Chondrocyte (in vitro differentiated cells): ENCODE data around the gene TMPRSS6. TPM values are rescaled to one million over a fixed set of nuclear protein-coding genes. Genes with fewer than 3 reads are reported as not detected.

Source experiments
- DNase-seq: peaks from one replicate; pipeline ENCODE4 v3.0.0; 2021; ENCODE audit warnings: mixed read lengths, low spot score
- H3K27ac Mint-ChIP-seq: one replicate; pipeline ENCODE4 v1.8.0; 2021; ENCODE audit warnings: mild to moderate bottlenecking, moderate library complexity, mixed read lengths; ENCODE audit not compliant: unreplicated experiment
- H3K27me3 Mint-ChIP-seq: 2 replicates; pipeline ENCODE4 v1.8.0; 2021; ENCODE audit warnings: low read depth, mixed read lengths
- H3K36me3 Mint-ChIP-seq: 2 replicates; pipeline ENCODE4 v1.8.0; 2021; ENCODE audit warnings: low read depth, mixed read lengths
- H3K4me1 Mint-ChIP-seq: 2 replicates; pipeline ENCODE4 v1.8.0; 2021; ENCODE audit warnings: low read depth, mild to moderate bottlenecking, mixed read lengths
- H3K4me3 Mint-ChIP-seq: one replicate; pipeline ENCODE4 v1.8.0; 2021; ENCODE audit warnings: mild to moderate bottlenecking, moderate library complexity, mixed read lengths; ENCODE audit not compliant: unreplicated experiment
- H3K9me3 Mint-ChIP-seq: 2 replicates; pipeline ENCODE4 v1.8.0; 2021; ENCODE audit warnings: low read depth, mixed read lengths
- CTCF ChIP-seq: fragments of 200-600 bp; sonication (generic); IDR thresholded peaks from 2 replicates; pipeline ENCODE4 v1.5.0; 2021; ENCODE audit warnings: antibody characterized with exemption, mild to moderate bottlenecking, moderate library complexity
- total RNA-seq: library from RNA; stranded (reverse); gene quantifications from 3 replicates; pipeline ENCODE4 v1.2.1, GENCODE V29; 2021

The TMPRSS6 gene
- total RNA-seq, 1 donor from 2014 or later, result not detected

- Mint-ChIP-seq H3K4me3 (no peak overlapping the region), H3K27ac (no peak overlapping the region), H3K36me3 (no peaks in the 10 kb centered on the region), H3K27me3 (peaks cover 34% of the 10 kb centered on the region), H3K4me1 (no peaks in the 10 kb centered on the region), H3K9me3 (peaks cover 12% of the 10 kb centered on the region)
- no peak for TF ChIP-seq CTCF
- DNase-seq, result peak; percentile 67
These were observed 38.6 kb upstream of the TMPRSS6 start for GRCh38 chr22:37148031-37148651.

GRCh38 chr22:37147186-37147990 lies 37.9 kb upstream of the TMPRSS6 start:
- no peak overlapping the region for H3K27ac Mint-ChIP-seq
- H3K4me3 Mint-ChIP-seq, result no peak overlapping the region
- no peak for TF ChIP-seq CTCF
- peaks cover 12% of the 10 kb centered on the region for H3K9me3 Mint-ChIP-seq
- H3K36me3 Mint-ChIP-seq, result no peaks in the 10 kb centered on the region
- no peaks in the 10 kb centered on the region for H3K4me1 Mint-ChIP-seq
- peaks cover 35% of the 10 kb centered on the region for H3K27me3 Mint-ChIP-seq
- peak; percentile 22 for DNase-seq

- no peak for TF ChIP-seq CTCF
- no peaks in the 10 kb centered on the region for H3K4me1 Mint-ChIP-seq
- H3K27me3 Mint-ChIP-seq, result peaks cover 28% of the 10 kb centered on the region
- H3K9me3 Mint-ChIP-seq, result peaks cover 9% of the 10 kb centered on the region
- H3K36me3 Mint-ChIP-seq, result no peaks in the 10 kb centered on the region
- H3K4me3 Mint-ChIP-seq, result no peak overlapping the region
- DNase-seq, result peak; percentile 65
- no peak overlapping the region for H3K27ac Mint-ChIP-seq
These were observed 37.1 kb upstream of the TMPRSS6 start for GRCh38 chr22:37146507-37147180.

GRCh38 chr22:37146051-37146385 lies 36.5 kb upstream of the TMPRSS6 start:
- Mint-ChIP-seq H3K27ac (no peak overlapping the region), H3K36me3 (no peaks in the 10 kb centered on the region), H3K27me3 (peaks cover 24% of the 10 kb centered on the region), H3K4me3 (no peak overlapping the region), H3K9me3 (peaks cover 5% of the 10 kb centered on the region), H3K4me1 (no peaks in the 10 kb centered on the region)
- no peak for TF ChIP-seq CTCF
- DNase-seq, result peak; percentile 63
